Adrenal gland (tissue), 12 donors: ENCODE measurements around the gene PACSIN1. TPM values are rescaled to one million over a fixed set of nuclear protein-coding genes. Genes with fewer than 3 reads are reported as not detected.

Source experiments
- DNase-seq, 7 donors: peaks; one replicate each; pipeline ENCODE4 v3.0.0-alpha.2; 2019 to 2020
- H3K27ac ChIP-seq, 5 donors: fragments of 200-600 bp; sonication (generic) in 4 of 5; 1 replicate in 3 of 5; 2 replicates in 2 of 5; pipeline versions ENCODE4 v1.5.1 to v1.8.0; 2016 to 2020; ENCODE audit warnings: mild to moderate bottlenecking in 1 of 5
- H3K27me3 ChIP-seq: fragments of 200-600 bp; 2 replicates; pipeline ENCODE4 v1.8.0; 2021
- H3K36me3 ChIP-seq, 2 donors: fragments of 200-600 bp; replicated peaks in 1 of 2; 1 replicate in 1 of 2; 2 replicates in 1 of 2; pipeline versions ENCODE4 v1.5.1 to v1.8.0; 2018 to 2022
- H3K4me1 ChIP-seq, 2 donors: fragments of 200-600 bp; replicated peaks in 1 of 2; 1 replicate in 1 of 2; 2 replicates in 1 of 2; pipeline versions ENCODE4 v1.5.1 to v1.8.0; 2018 to 2021
- H3K4me3 ChIP-seq, 4 donors: fragments of 200-600 bp; sonication (generic) in 3 of 4; one replicate each; pipeline ENCODE4 v1.5.1; 2016 to 2018
- H3K9me3 ChIP-seq, 3 donors: fragments of 200-600 bp; sonication (generic) in 1 of 3; replicated peaks in 1 of 3; 1 replicate in 2 of 3; 2 replicates in 1 of 3; pipeline versions ENCODE4 v1.5.1 to v1.8.0; 2016 to 2021
- CTCF ChIP-seq, 6 experiments: fragments of 450-650 bp in 4 of 6; fragments of 200-600 bp in 2 of 6; sonication (generic) in 1 of 6; IDR thresholded peaks; 1 replicate in 5 of 6; 2 replicates in 1 of 6; pipeline versions ENCODE4 v1.5.1 to v1.8.0; 2016 to 2021; ENCODE audit warnings: antibody characterized with exemption in 6 of 6, mild to moderate bottlenecking in 2 of 6, moderate library complexity in 1 of 6
- POLR2A ChIP-seq, 2 donors: fragments of 450-650 bp; IDR thresholded peaks; one replicate each; pipeline ENCODE4 v1.6.1; 2017; ENCODE audit warnings: antibody characterized with exemption in 2 of 2, mild to moderate bottlenecking in 2 of 2, moderate library complexity in 1 of 2
- WGBS, 4 donors: extraction: QIAGEN DNeasy Blood & Tissue Kit in 2 of 4; methylation state at CpG; one replicate each; pipeline versions ENCODE4 v1.1.5 to v1.1.7; 2013 to 2017; 5-methylcytosine and 5-hydroxymethylcytosine counted together
- intact Hi-C, 2 donors: fragments of 100-400 bp; cut with DNase I; formaldehyde crosslinking; loops; one replicate each; pipeline versions ENCODE4 v1.14.1 to v1.15.0; 2022 to 2023
- polyA plus RNA-seq, 3 donors: library from polyadenylated mRNA; stranded (reverse); fragments of 200-250 nt in 2 of 3; fragments of 350-450 nt in 1 of 3; fragmentation: Illumina TruSeq in 1 of 3; extraction: RNeasy Lipid Tissue Mini Kit (QIAGEN cat#74804) in 1 of 3; gene quantifications; one replicate each; pipeline ENCODE4 v1.2.3, GENCODE V29; 2013 to 2014
- total RNA-seq, 9 donors: library from RNA; depleted of rRNA in 4 of 9; stranded (reverse); fragments of >200 nt in 4 of 9; fragments of 120-200 nt in 1 of 9; fragmentation: NEBNext Ultra II Directional in 1 of 9; extraction: Animal tissue kit (Norgen Biotek cat#: 25700) in 1 of 9; gene quantifications; one replicate each; pipeline versions ENCODE4 v1.1.0 to v1.2.4, GENCODE V29; 2013 to 2023
- donor health status: healthy with polysubstance abuse.
- donor health status: Bipolar disorder and iron deficiency.
- donor health status: DM: yes; HTN: yes; CAD: no.
- donor health status: DM: no; HTN: no; CAD: no.
- donor health status: DM: no; HTN: no; CAD: no.
- donor health status: DM: yes; HTN: yes; CAD: no.

PACSIN1 gene
- total and polyA plus RNA-seq, 12 donors: 0.19 to 2.9 (median 0.73) TPM; not detected in 2

DNA sequence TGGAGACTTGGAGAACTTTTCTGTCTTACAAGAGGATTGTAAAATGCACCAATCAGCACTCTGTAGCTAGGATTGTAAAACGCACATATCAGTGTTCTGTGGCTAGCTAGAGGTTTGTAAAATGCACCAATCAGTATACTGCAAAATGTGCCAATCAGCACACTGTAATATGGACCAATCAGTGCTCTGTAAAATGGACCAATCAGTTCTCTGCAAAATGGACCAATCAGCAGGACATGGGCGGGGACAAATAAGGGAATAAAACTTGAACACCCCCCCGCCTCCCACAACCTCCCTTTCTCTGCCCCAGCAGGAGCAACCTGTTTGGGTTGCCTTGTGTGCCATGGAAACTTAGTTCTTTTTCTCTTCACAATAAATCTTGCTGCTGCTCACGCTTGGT, 27.2 kb upstream of the PACSIN1 start:
- DNase-seq: no peak
- Histone ChIP-seq H3K9me3 (no peaks in the 10 kb centered on the region), H3K36me3 (no peaks in the 10 kb centered on the region), H3K4me3 (no peak overlapping the region), H3K27ac (no peak overlapping the region), H3K27me3 (no peaks in the 10 kb centered on the region), H3K4me1 (no peaks in the 10 kb centered on the region)
- 55 to 75% (median 64%) methylated on average over 4 of the region's 4 CpGs for WGBS, 4 donors
- TF ChIP-seq CTCF (IDR thresholded peaks at IDR 0.05) (no peak), POLR2A (IDR thresholded peaks at IDR 0.05) (no peak)
- intact Hi-C loops: no loop called here

DNA sequence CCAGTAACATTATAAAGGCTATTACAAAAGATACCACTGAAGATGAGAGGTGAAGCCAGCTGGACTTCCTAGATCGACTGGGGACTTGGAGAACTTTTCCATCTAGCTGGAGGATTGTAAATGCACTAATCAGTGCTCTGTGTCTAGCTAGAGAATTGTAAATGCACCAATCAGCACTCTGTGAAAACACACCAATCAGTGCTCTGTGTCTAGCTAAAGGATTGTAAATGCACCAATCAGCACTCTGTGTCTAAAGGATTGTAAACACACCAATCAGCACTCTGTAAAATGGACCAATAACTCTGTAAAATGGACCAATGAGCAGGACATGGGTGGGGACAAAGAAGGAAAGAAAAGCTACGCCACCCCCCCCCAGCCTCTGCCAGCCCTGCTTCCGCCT, 26.4 kb upstream of the PACSIN1 start:
- Histone ChIP-seq H3K27me3 (no peaks in the 10 kb centered on the region), H3K4me3 (no peak overlapping the region)
- intact Hi-C loops: no loop called here

GRCh38 chr6:34441526-34441925, 24.4 kb upstream of the PACSIN1 start:
- no peaks in the 10 kb centered on the region for H3K9me3 ChIP-seq
- H3K27me3 ChIP-seq: no peaks in the 10 kb centered on the region
- no peak for DNase-seq
- no peak overlapping the region for H3K4me3 ChIP-seq
- no peak for TF ChIP-seq POLR2A (IDR thresholded peaks at IDR 0.05)
- no peak for TF ChIP-seq CTCF (IDR thresholded peaks at IDR 0.05)
- no peaks in the 10 kb centered on the region for H3K36me3 ChIP-seq
- H3K4me1 ChIP-seq: no peaks in the 10 kb centered on the region
- intact Hi-C loops: no loop called here
- no peak overlapping the region for H3K27ac ChIP-seq
- WGBS, 4 donors: 64 to 73% (median 67%) methylated on average over 5 of the region's 5 CpGs

More for the DNA sequence above, 26.4 kb upstream of the PACSIN1 start:
- Histone ChIP-seq H3K36me3 (no peaks in the 10 kb centered on the region), H3K27ac (no peak overlapping the region), H3K4me1 (no peaks in the 10 kb centered on the region), H3K9me3 (no peaks in the 10 kb centered on the region)
- no peak for TF ChIP-seq CTCF (IDR thresholded peaks at IDR 0.05)
- no peak for TF ChIP-seq POLR2A (IDR thresholded peaks at IDR 0.05)
- no peak for DNase-seq
- WGBS, 4 donors: 82 to 100% (median 84%) methylated on average over 1 to 3 of the region's 3 CpGs

DNA sequence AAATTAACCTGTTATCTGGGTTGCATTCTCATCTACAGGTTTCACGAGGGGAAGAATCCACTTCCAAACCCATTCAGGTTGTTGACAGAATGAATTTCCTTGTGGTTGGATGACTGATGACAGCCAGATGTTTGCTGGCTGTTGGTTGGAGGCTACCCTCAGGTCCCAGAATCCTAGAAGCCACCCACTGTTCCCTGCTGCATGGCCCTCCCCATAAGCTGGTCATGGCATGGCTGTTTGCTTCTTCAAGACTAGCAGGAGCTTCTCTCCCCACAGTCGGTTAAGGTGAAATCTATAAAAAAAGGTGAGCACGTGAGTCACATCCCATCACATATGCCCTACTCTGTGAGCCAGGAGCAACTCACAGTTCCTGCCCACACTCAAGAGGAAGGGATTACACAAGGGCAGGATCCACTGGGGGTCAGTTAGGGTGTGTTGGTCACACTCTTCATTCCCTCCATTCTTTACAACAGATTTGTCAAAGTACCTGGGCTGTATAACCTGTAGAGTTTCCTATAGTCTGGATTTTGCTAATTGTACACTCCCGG, 20.5 kb upstream of the PACSIN1 start:
- no peak for TF ChIP-seq CTCF (IDR thresholded peaks at IDR 0.05)
- no peak for TF ChIP-seq POLR2A (IDR thresholded peaks at IDR 0.05)
- Histone ChIP-seq H3K9me3 (no peaks in the 10 kb centered on the region), H3K4me3 (no peak overlapping the region), H3K27ac (no peak overlapping the region), H3K36me3 (no peaks in the 10 kb centered on the region), H3K4me1 (no peaks in the 10 kb centered on the region), H3K27me3 (no peaks in the 10 kb centered on the region)
- intact Hi-C loops: no loop called here
- 76 to 85% (median 80%) methylated on average over 3 to 4 of the region's 4 CpGs for WGBS, 4 donors
- DNase-seq: no peak
